GM12875 (cell line): ENCODE data around the gene ASB5.

Experiments used
- H3K4me3 ChIP-seq: one replicate; pipeline ENCODE4 v1.5.1; 2011; ENCODE audit warnings: low read depth, low read length, control low read depth
- TF ChIP-seq, protein P1 (sequence below): IDR thresholded peaks from 2 replicates; pipeline ENCODE4 v1.5.1; 2011; ENCODE audit warnings: low read depth, mild to moderate bottlenecking, control low read depth, inconsistent platforms, low read length, moderate library complexity, borderline replicate concordance; ENCODE audit not compliant: insufficient read depth

Gene ASB5

DNA sequence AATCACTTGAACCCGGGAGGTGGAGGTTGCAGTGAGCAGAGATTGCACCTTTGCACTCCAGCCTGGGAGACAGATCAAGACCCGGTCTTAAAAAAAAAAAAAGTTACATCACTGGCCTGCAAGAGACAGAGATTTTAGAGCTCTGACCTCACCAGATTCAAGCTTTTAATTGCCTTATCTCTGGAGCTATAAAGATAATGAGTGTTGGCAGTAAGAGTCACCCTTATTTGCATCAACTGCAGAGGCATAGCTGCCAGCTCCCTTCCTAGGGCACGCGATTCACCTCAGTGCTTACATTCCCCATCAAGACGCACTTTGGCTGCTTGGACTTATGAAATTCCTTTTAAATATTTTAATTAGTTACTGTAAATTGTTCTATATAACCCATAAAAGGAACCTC, 61.2 kb downstream of the ASB5 start:
- H3K4me3 ChIP-seq = no peak overlapping the region
- TF ChIP-seq, protein P1, sequence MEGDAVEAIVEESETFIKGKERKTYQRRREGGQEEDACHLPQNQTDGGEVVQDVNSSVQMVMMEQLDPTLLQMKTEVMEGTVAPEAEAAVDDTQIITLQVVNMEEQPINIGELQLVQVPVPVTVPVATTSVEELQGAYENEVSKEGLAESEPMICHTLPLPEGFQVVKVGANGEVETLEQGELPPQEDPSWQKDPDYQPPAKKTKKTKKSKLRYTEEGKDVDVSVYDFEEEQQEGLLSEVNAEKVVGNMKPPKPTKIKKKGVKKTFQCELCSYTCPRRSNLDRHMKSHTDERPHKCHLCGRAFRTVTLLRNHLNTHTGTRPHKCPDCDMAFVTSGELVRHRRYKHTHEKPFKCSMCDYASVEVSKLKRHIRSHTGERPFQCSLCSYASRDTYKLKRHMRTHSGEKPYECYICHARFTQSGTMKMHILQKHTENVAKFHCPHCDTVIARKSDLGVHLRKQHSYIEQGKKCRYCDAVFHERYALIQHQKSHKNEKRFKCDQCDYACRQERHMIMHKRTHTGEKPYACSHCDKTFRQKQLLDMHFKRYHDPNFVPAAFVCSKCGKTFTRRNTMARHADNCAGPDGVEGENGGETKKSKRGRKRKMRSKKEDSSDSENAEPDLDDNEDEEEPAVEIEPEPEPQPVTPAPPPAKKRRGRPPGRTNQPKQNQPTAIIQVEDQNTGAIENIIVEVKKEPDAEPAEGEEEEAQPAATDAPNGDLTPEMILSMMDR = no peak

- TF ChIP-seq, protein P1 = no peak
- H3K4me3 ChIP-seq = no peak overlapping the region
Observed at GRCh38 chr4:176205299-176205698, 63.7 kb downstream of the ASB5 start.

DNA sequence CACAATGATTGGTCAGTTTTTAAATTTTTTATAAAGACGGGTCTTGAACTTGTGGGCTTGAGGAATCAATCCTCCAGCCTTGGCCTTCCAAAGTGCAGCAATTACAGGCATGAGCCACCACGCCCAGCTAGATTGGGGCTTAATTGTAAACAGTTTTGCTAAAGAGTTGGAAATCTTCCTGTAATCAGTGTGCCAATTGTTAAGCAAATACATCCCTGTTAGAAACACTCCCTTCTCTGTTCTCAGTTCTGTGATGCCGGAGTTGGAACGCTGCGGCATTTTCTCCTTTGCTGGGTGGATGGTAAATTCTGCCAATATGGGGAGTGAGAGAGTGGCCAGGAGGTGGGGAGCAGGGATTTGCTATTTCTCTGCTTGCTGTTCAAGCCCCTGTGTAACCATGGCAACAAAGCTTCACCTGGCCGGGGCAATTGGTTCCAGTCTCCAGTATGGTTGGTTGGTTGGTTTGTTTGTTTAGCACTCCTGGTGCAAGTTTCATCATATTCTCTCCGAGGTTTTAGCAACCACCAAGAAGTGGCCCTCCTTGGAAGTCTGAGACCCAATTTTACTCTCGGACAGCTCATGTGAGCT, 70.6 kb downstream of the ASB5 start:
- H3K4me3 ChIP-seq = no peak overlapping the region
- TF ChIP-seq, protein P1 = no peak

DNA sequence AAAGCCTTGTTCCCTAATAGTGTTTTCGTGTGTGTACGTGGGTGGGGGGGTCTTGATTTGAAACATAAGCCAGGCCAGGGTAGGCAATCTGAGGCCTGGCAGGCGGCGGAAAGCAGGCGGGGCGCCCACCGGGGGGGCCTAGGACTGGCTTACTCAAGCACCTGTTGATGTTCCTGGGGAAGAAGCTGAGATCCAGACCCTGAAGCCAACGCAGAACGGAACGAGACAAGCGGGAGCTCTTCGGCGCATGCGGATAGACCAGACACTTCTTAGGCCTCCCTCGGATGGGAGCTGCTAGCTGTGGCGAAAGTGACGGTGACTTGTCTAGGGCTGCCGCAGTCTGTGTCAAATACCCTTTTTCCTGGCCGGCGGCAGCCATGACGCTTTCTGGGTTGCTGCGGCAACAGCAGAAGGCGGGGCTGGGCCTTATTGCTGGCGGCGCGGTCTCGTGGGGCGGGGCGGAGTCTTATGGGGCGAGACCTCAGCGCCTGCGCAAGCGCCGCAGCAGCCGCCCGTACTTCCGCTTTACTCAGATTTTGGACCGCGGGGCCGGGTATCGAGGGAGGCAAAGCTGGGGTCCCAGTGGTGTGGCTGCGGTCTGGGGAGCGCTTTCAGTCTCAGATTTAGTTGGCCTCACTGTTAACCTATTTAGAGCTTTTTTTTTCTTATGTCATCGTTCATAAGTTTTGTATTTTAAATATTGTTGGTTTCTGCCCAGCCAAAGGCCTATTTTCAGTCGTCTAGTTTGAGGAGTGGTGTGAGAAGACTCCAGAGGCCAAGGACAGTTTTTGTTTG, 73.6 kb downstream of the ASB5 start, which contains the start of gene SPATA4:
TSS of gene SPATA4 (minus strand) at position 402 of the 795 bp plus-strand sequence. CDS start at position 379, 23 bp downstream.
- peak within 1 kb of the TSS; percentile 67 for H3K4me3 ChIP-seq
- TF ChIP-seq, protein P1 = no peak

GRCh38 chr4:176193938-176194337, 75.1 kb downstream of the ASB5 start:
- TF ChIP-seq, protein P1 = no peak
- H3K4me3 ChIP-seq = no peak overlapping the region

- H3K4me3 ChIP-seq = no peak overlapping the region
- TF ChIP-seq, protein P1 = no peak
Observed at GRCh38 chr4:176193126-176193525, 75.9 kb downstream of the ASB5 start.

GRCh38 chr4:176191974-176192373, 77.0 kb downstream of the ASB5 start:
- TF ChIP-seq, protein P1 = no peak
- H3K4me3 ChIP-seq = no peak overlapping the region
